Gastrocnemius medialis (tissue), 4 donors: Measurements from ENCODE around the gene CDH4. TPM values are rescaled to one million over a fixed set of nuclear protein-coding genes. Genes with fewer than 3 reads are reported as not detected.

Source experiments
- ATAC-seq, 2 donors: fragments of 150-250 bp; one replicate each; pipeline ENCODE4 v1.9.1; 2016
- DNase-seq, 2 donors: peaks; one replicate each; pipeline ENCODE4 v3.0.0-alpha.2; 2019
- H3K27ac ChIP-seq, 4 donors: fragments of 200-600 bp; sonication (generic); 1 replicate in 1 of 4; 2 replicates in 3 of 4; pipeline ENCODE4 v1.5.1; 2016 to 2018; ENCODE audit warnings: mild to moderate bottlenecking in 2 of 4, moderate library complexity in 1 of 4
- H3K27me3 ChIP-seq, 3 donors: fragments of 200-600 bp; sonication (generic) in 2 of 3; 1 replicate in 1 of 3; 2 replicates in 2 of 3; pipeline versions ENCODE4 v1.5.1 to v1.6.0; 2016 to 2019; ENCODE audit warnings: mild to moderate bottlenecking in 1 of 3, moderate library complexity in 1 of 3
- H3K36me3 ChIP-seq, 2 donors: fragments of 200-600 bp; sonication (generic) in 1 of 2; one replicate each; pipeline ENCODE4 v1.5.1; 2017 to 2018
- H3K4me1 ChIP-seq, 2 donors: fragments of 200-600 bp; sonication (generic) in 1 of 2; one replicate each; pipeline ENCODE4 v1.5.1; 2016 to 2017; ENCODE audit warnings: mild to moderate bottlenecking in 2 of 2
- H3K4me3 ChIP-seq, 4 donors: fragments of 200-600 bp; sonication (generic) in 3 of 4; 1 replicate in 1 of 4; 2 replicates in 3 of 4; pipeline ENCODE4 v1.5.1; 2016 to 2019; ENCODE audit warnings: mild to moderate bottlenecking in 2 of 4
- H3K9me3 ChIP-seq, 3 donors: fragments of 200-600 bp; sonication (generic) in 2 of 3; 1 replicate in 1 of 3; 2 replicates in 2 of 3; pipeline ENCODE4 v1.5.1; 2016 to 2019
- POLR2A ChIP-seq, 2 donors: fragments of 450-650 bp; IDR thresholded peaks; one replicate each; pipeline ENCODE4 v1.6.1; 2017; ENCODE audit warnings: antibody characterized with exemption in 2 of 2, mild to moderate bottlenecking in 2 of 2, moderate library complexity in 2 of 2
- in situ Hi-C, 4 donors: fragments of 200-750 bp; cut with MboI; loops; one replicate each; pipeline versions ENCODE4 v1.15.0 to v1.8.0; 2017; ENCODE audit warnings: low sequenced_read_pairs in 4 of 4
- intact Hi-C: fragments of 100-400 bp; cut with DNase I; formaldehyde crosslinking; loops from one replicate; pipeline ENCODE4 v1.15.1; 2023; ENCODE audit warnings: low total_unique reads
- total RNA-seq, 4 donors: library from RNA; depleted of rRNA; stranded (reverse); fragments of >200 nt; gene quantifications; one replicate each; pipeline versions ENCODE4 v1.1.0 to v1.2.3, GENCODE V29; 2016
- TF ChIP-seq, protein P1 (sequence below), 5 experiments: fragments of 450-650 bp in 3 of 5; fragments of 200-600 bp in 2 of 5; sonication (generic) in 2 of 5; IDR thresholded peaks in 4 of 5; conservative IDR thresholded peaks in 1 of 5; 1 replicate in 4 of 5; 2 replicates in 1 of 5; pipeline ENCODE4 v1.5.1; 2016 to 2019; ENCODE audit warnings: antibody characterized with exemption in 5 of 5, mild to moderate bottlenecking in 3 of 5, moderate library complexity in 3 of 5

CDH4 gene
- total RNA-seq, 4 donors from 2014 or later = 0.38 to 1.2 (median 0.86) TPM

DNA sequence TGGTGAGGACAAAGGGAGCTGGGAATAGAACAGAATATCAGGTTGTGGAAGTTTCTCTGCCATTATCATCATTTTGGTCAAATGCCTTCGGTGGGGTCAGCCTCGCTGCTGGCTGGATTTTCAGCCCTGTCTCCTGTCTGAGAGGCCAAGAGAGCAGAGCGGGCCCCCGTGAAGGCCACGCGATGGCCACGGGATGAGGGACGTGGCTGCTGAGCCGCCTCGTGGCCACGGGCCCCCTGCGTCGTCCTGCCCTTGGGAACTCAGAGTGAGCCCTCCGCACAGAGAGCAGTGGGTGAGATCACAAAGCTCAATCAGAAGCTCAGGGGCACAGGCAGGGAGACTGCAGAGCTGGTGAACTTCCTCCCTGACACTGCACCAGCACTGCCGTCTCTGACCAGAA, 363.7 kb downstream of the CDH4 start:
- no peak for DNase-seq
- Histone ChIP-seq H3K36me3 (no peaks in the 10 kb centered on the region), H3K4me3 (no peak overlapping the region), H3K9me3 (peaks cover 0 to 3% (median 0%) of the 10 kb centered on the region in 3 donors), H3K27ac (no peak overlapping the region), H3K4me1 (no peaks in the 10 kb centered on the region), H3K27me3 (peaks cover 0 to 3% (median 0%) of the 10 kb centered on the region in 3 donors)
- intact Hi-C loops = no loop called here
- ATAC-seq = no peak
- in situ Hi-C loops = no loop called here
- TF ChIP-seq POLR2A (IDR thresholded peaks at IDR 0.05) = no peak
- TF ChIP-seq, protein P1, sequence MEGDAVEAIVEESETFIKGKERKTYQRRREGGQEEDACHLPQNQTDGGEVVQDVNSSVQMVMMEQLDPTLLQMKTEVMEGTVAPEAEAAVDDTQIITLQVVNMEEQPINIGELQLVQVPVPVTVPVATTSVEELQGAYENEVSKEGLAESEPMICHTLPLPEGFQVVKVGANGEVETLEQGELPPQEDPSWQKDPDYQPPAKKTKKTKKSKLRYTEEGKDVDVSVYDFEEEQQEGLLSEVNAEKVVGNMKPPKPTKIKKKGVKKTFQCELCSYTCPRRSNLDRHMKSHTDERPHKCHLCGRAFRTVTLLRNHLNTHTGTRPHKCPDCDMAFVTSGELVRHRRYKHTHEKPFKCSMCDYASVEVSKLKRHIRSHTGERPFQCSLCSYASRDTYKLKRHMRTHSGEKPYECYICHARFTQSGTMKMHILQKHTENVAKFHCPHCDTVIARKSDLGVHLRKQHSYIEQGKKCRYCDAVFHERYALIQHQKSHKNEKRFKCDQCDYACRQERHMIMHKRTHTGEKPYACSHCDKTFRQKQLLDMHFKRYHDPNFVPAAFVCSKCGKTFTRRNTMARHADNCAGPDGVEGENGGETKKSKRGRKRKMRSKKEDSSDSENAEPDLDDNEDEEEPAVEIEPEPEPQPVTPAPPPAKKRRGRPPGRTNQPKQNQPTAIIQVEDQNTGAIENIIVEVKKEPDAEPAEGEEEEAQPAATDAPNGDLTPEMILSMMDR (IDR thresholded peaks at IDR 0.05 in 4 of 5, conservative IDR thresholded peaks at IDR 0.05 in 1 of 5) = no peak

DNA sequence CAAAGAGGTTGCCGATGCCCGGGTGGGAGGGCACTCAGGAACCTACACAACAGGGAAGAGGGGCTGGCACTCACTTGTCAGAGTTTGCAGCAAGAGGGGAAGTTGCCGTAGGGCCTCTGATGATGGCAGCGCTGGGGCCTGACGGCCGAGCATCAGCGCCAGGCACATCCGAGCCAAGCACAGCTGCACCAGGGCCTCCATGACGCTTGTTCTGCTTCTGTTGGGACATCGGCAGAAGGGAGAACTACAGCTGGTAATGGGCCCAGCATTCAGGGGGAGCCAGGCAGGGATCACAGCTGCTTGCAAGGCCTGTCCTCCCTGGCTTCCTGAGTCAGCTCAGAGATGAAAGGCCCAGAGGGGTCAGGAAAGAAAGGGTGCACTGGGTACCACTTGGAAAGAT, 367.7 kb downstream of the CDH4 start:
- in situ Hi-C loops (no loop called here), intact Hi-C loops (no loop called here)
- H3K36me3 ChIP-seq = no peaks in the 10 kb centered on the region
- H3K27ac ChIP-seq = no peak overlapping the region
- DNase-seq = no peak
- ATAC-seq = no peak
- H3K4me1 ChIP-seq = no peaks in the 10 kb centered on the region
- H3K4me3 ChIP-seq = no peak overlapping the region
- H3K9me3 ChIP-seq = no peaks in the 10 kb centered on the region
- H3K27me3 ChIP-seq = no peaks in the 10 kb centered on the region
- TF ChIP-seq, protein P1 (IDR thresholded peaks at IDR 0.05 in 4 of 5, conservative IDR thresholded peaks at IDR 0.05 in 1 of 5) = no peak
- TF ChIP-seq POLR2A (IDR thresholded peaks at IDR 0.05) = no peak

DNA sequence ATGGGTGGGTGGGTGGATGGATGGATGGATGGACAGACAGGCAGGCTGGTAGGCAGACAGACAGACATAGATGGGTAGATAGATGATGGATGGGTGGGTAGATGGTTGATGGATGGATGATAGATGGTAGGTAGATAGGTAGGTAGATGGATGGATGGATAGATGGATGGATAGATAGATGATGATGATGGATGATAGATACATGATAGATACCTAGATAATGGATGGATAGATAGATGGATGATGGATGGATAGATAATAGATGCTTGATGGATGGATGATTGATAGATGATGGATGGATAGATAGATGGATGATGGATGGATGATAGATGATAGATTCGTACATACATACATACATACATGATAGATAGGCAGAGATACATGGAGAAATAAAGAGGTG, 368.1 kb downstream of the CDH4 start:
- ATAC-seq (no peak), DNase-seq (no peak)
- H3K9me3 ChIP-seq = no peaks in the 10 kb centered on the region
- H3K27ac ChIP-seq = no peak overlapping the region
- H3K4me1 ChIP-seq = no peaks in the 10 kb centered on the region
- no peaks in the 10 kb centered on the region for H3K27me3 ChIP-seq
- intact Hi-C loops (no loop called here), in situ Hi-C loops (no loop called here)
- no peak overlapping the region for H3K4me3 ChIP-seq
- H3K36me3 ChIP-seq = no peaks in the 10 kb centered on the region
- no peak for TF ChIP-seq POLR2A (IDR thresholded peaks at IDR 0.05)
- TF ChIP-seq, protein P1 (IDR thresholded peaks at IDR 0.05 in 4 of 5, conservative IDR thresholded peaks at IDR 0.05 in 1 of 5) = no peak

DNA sequence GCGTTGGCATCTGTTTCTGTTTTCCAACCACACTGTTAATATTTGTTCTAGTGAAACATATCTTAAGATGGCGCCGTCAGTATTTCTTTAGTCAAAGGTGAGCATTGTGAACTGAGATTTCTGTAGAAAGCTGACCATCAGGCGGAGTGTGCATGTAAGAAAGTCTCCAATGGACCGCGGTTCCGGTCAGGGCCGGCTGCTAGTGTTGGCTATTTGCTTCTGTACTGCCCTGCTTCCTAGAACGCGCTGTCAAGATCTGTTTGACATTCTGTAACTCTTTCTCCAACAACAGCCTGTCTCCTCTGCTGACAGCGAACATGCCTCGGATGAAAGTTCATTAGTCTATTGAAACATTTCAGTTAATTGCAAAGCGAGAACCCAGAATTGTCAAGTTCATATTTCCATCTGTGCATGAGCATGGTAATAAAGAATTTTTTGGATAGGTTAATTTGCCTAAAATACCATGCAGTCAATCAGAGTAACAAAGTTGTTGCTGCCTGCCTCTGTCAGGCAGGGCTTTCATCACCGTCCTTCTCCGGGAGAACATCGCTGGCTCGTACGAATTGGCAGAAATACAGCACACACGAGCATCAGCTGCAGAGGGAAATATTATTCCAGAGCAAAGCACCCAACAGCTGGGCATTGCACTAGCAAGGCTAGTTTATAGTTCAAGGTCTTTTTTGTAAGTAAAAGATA, 369.1 kb downstream of the CDH4 start:
- no peak overlapping the region for H3K4me3 ChIP-seq
- no peaks in the 10 kb centered on the region for H3K36me3 ChIP-seq
- no peaks in the 10 kb centered on the region for H3K4me1 ChIP-seq
- ATAC-seq (no peak), DNase-seq (no peak)
- intact Hi-C loops (no loop called here), in situ Hi-C loops (no loop called here)
- no peak for TF ChIP-seq POLR2A (IDR thresholded peaks at IDR 0.05)
- TF ChIP-seq, protein P1 (IDR thresholded peaks at IDR 0.05 in 4 of 5, conservative IDR thresholded peaks at IDR 0.05 in 1 of 5) = no peak
- no peaks in the 10 kb centered on the region for H3K9me3 ChIP-seq
- no peak overlapping the region for H3K27ac ChIP-seq
- H3K27me3 ChIP-seq = no peaks in the 10 kb centered on the region

DNA sequence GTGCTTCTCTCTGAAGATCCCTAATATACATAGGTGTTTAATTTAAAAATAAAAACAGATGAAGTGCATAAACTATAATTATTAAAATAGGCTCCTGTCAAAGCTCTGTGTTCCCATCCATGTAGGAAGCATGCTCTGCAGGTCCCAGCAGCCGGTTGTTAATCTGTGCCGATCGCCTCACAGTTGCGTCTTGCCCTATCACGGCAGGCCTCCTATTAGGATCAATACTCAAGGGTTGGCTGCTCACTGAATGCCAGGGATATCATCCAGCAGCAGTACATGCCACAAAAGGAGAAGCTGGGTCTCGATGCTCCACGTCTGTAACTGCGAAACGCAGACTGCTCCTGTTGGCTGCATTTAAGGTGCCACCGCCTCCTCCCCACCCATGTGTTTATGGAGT, 369.8 kb downstream of the CDH4 start:
- H3K27ac ChIP-seq = no peak overlapping the region
- H3K9me3 ChIP-seq = no peaks in the 10 kb centered on the region
- intact Hi-C loops (no loop called here), in situ Hi-C loops (no loop called here)
- no peaks in the 10 kb centered on the region for H3K27me3 ChIP-seq
- DNase-seq (no peak), ATAC-seq (no peak)
- no peak overlapping the region for H3K4me3 ChIP-seq
- no peaks in the 10 kb centered on the region for H3K4me1 ChIP-seq
- H3K36me3 ChIP-seq = no peaks in the 10 kb centered on the region
- TF ChIP-seq, protein P1 (IDR thresholded peaks at IDR 0.05 in 4 of 5, conservative IDR thresholded peaks at IDR 0.05 in 1 of 5) = no peak
- TF ChIP-seq POLR2A (IDR thresholded peaks at IDR 0.05) = no peak
